ENCODE measurements around the gene SLC7A5. TPM values are rescaled to one million over a fixed set of nuclear protein-coding genes. Genes with fewer than 3 reads are reported as not detected.
"Not testable (repeated sequence)": the region's sequence is repeated elsewhere in the genome, so short reads cannot be mapped to it uniquely, and the experiment has no call there.

Gene SLC7A5
- polyA plus RNA-seq, 1 donor: 12.7 TPM

- DNase-seq: not testable (repeated sequence)
Measured at GRCh38 chr16:87887931-87888330, 18.6 kb upstream of the SLC7A5 start.

GRCh38 chr16:87885371-87885967, 16.2 kb upstream of the SLC7A5 start:
- DNase-seq: not testable (repeated sequence)

DNA sequence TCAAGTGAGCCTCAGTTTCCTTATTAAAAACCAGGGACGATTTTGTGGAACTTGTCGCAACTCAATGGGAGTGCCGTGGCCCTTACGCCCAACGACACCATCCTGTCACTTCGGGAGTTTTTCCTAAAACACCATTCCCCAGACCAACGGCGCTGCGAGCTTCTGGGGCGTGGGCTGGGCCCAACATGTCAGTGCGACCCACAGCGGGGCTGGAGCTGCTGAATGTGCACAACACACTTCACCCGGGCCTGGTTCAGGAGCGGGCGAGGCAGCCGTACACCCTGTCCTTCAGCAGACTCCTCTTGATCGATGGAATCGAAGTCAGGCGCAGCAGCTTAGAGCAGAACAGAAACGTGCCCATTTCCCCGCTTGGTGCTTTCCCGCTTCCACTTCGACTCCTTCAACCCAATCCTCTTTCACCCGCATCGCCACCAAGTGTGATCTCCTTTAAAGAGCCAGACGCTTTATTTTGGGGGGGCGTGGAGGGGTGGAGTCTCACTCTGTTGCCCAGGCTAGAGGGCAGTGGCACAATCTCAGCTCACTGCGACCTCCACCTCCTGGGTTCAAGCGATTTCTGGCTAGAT, 13.2 kb upstream of the SLC7A5 start:
- no peak for DNase-seq

- no peak for DNase-seq
Measured at GRCh38 chr16:87881324-87882200, 12.3 kb upstream of the SLC7A5 start.

- DNase-seq: no peak
Measured at GRCh38 chr16:87880117-87880696, 10.9 kb upstream of the SLC7A5 start.

- not testable (repeated sequence) for DNase-seq
Measured at GRCh38 chr16:87879411-87880013, 10.2 kb upstream of the SLC7A5 start.

- no peak for DNase-seq
Measured at GRCh38 chr16:87878704-87879103, 9.4 kb upstream of the SLC7A5 start.

- no peak for DNase-seq
Measured at GRCh38 chr16:87877942-87878507, 8.7 kb upstream of the SLC7A5 start.

GRCh38 chr16:87874639-87875427, 5.5 kb upstream of the SLC7A5 start:
- DNase-seq: no peak

DNA sequence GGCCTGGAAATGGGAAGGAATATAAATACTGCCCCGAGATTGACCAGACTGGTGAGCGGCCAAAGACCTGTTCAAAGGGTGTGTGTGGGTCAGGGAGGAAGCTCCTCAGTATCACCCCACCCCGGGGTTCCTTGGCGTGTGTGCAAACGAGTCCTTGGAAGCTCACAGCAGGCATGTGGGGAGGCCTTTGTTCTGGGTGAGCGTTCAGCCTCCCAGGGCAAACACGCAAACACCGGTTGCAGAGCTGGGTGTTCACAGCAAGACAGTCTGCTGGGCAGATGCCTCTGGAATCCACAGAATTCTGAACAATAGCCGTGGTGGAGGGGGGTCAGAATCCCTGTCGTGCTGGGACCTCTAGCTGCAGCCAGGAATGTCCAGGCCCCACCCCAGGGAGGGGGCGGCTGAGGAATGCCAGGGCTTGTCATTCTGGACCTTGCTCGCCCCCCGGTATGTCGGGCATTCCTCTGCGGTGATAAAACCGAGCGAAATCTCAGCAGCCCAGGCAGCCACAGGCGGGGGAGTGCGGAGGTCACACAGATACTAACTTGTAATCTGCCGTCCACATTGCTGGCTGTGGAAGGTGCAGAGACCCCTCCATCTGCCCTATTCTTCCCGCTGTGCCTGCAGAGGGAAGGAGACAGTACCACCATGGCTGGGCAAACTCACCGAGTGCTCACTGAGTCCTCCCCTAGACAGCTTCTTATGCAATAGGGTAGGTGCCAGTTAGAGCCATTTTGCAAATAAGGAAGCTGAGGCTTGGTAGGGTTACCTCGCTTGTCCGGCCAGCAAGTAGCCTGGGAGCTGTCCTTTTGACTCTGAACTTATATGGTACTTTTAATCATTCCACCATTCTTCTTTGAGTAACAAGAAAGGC, 1.3 kb upstream of the SLC7A5 start:
- not testable (repeated sequence) for DNase-seq

DNA sequence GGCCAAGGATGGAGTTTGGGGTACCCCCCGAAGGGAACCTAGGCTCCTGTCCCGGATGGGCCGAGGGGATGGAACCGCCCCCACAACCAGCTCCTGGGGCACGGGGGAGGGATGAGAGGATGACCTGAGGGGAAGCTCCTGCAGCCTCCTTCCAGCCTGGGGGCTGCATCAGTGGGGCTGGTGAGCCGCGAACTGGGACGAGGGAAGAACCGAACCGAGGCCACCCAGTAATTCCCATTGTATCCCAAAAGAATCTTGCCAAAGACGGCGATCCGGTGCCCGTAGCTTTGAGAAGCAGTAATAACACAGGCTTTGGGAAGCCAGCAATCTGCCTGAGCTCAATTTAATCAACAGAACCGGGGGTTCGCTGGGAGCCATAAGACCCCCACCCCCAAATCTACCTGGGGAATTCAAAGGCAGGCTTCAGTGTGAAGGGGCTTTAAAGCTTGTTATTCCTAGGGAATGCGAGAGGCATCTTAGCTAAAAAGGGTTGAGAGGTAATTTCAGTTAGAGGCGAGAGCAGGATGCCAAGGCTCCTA, 641 bp upstream of the SLC7A5 start:
- DNase-seq: not testable (repeated sequence)

DNA sequence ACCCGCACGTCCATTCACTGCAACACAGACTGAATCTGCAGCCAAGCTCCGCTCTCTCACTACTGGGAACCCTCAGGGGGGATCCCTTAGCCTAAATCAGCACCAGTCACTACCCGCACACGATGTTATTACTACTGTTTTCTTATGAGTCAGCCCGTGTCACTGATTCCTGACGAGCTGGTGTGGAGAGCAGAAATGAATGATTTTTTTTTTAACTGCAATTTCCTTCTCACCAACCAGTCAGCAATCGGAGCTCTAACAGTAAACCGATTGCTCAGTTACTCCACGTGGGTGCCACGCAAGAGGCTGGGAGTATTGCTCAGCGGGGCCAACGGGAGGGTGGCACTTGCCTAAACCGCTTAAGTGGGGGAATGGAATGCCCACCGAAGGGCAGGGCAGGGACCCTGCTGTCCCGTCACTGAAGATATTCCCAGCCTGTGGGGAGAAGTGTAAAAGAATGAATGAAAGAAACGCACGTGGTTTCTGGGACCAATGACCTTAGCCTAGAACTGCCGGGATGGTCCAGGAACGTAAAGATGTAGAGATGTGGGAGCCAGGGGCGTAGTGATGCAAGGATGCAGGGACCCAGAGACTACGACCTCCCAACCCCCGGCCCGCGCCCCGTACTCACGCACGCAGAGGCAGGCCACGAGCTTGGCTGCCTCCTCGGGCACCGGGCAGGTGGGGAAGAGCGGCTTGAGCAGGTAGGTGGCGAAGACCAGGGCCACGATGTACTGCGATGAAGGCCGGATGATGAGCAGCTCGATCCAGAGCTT, 865 bp downstream of the SLC7A5 start:
- not testable (repeated sequence) for DNase-seq

DNA sequence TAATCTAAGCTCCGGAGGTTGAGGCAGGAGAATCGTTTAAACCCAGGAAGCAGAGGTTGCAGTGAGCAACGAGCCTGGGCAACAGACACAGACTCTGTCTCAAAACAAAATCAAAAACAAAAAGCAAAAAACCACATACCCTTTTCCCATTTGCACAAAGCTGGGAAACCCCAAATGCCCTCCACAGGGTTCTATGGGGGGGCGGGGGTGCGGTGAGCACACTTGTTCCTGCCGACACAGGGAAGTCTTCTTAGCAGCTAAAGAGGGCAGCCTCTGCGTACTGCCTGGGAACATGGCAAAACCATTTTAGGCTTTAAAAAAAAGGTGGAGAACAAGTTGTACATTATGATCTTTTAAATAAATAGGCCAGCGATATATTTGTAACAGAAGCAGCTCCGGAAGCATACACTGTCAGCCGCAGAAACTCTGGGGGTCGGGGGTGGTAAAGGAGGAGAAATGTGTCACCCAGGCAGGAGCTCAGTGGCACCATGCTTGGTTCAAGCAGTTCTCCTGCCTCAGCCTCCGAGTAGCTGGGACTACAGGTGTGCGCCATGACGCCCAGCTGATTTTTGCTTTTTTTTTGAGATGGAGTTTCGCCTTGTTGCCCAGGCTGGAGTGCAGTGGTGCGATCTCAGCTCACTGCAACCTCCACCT, 3.3 kb downstream of the SLC7A5 start:
- DNase-seq: not testable (repeated sequence)

DNA sequence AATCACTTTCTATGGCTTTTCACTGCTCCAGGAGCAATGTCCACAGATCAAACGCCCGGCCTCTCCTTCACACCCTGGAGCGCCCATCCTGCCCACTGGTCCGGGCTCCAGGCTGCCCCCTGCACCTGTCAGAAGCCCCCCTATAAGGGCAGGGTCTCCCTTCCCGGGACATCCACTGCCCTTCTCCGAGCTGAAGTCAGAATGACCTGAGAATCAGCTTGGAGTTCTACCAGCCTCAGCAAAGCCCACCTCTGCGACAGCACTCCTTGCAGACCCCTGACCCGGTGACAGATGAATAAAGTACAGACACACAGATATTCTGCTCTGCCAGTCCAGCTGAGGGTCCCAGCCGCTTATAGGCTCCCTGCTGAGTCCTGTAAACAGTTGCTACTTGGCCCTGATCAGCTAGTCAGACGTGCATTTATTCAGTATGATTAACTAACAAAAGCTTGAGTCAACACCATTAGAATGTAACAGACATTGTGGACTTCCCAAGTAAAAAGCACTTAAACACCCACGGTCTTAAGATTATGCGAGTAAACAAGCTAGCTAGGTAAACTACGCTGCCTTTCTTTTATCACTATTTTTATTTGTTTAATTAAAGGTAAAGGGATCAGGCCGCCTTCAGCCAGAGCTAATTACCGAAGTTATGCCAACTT, 4.8 kb downstream of the SLC7A5 start:
- no peak for DNase-seq

GRCh38 chr16:87863327-87863635, 6.0 kb downstream of the SLC7A5 start:
- DNase-seq: not testable (repeated sequence)

GRCh38 chr16:87862597-87863326, 6.5 kb downstream of the SLC7A5 start:
- not testable (repeated sequence) for DNase-seq

- not testable (repeated sequence) for DNase-seq
Measured at GRCh38 chr16:87861300-87862099, 7.8 kb downstream of the SLC7A5 start.

Measured in hindlimb muscle (tissue), 1 donor.